HCT116 (cell line): ENCODE measurements around the gene FCHSD2.

Experiments
- CTCF ChIP-seq, 3 experiments: fragments of 200-600 bp in 1 of 3; sonication (generic) in 1 of 3; IDR thresholded peaks in 2 of 3; conservative IDR thresholded peaks in 1 of 3; 2 replicates each; pipeline ENCODE4 v1.5.1; 2012 to 2017; ENCODE audit warnings: low read depth in 2 of 3, low read length in 2 of 3, antibody characterized with exemption in 1 of 3, borderline replicate concordance in 1 of 3, control low read depth in 1 of 3, mild to moderate bottlenecking in 1 of 3, mixed read lengths in 1 of 3, mixed run types in 1 of 3, moderate library complexity in 1 of 3; ENCODE audit not compliant: insufficient read depth in 1 of 3
- MAX ChIP-seq: IDR thresholded peaks from 2 replicates; pipeline ENCODE4 v1.6.1; 2012
- RAD21 ChIP-seq: IDR thresholded peaks from 2 replicates; pipeline ENCODE4 v1.6.1; 2012; ENCODE audit warnings: low read depth, mild to moderate bottlenecking
- SIN3A ChIP-seq: IDR thresholded peaks from 2 replicates; pipeline ENCODE4 v1.6.1; 2012; ENCODE audit warnings: low read depth
- ZNF274 ChIP-seq: fragments of 200-500 bp; sonication (Bioruptor generic); IDR thresholded peaks from 2 replicates; pipeline ENCODE4 v1.6.1; 2014; ENCODE audit warnings: mild to moderate bottlenecking, low read depth, low read length, inconsistent platforms

- TF ChIP-seq CTCF (IDR thresholded peaks at IDR 0.05 in 2 of 3, conservative IDR thresholded peaks at IDR 0.05 in 1 of 3; ENCODE audit: borderline replicate concordance in 1 of 3, insufficient read depth in 1 of 3, low read depth in 2 of 3, low read length in 2 of 3) (no peak), MAX (no peak), RAD21 (no peak), ZNF274 (no peak), SIN3A (no peak)
These were observed 329.5 kb downstream of the FCHSD2 start for GRCh38 chr11:72812604-72812966.
